BE2C (cell line): ENCODE measurements around the gene ATP6V0E1.

Source experiments
- DNase-seq: peaks from one replicate; pipeline ENCODE4 v3.0.0-alpha.2; 2020
- H3K27me3 ChIP-seq: fragments of 250-450 bp; sonication (Bioruptor Pico); 2 replicates; pipeline ENCODE4 v1.5.1; 2020; ENCODE audit warnings: mild to moderate bottlenecking
- H3K36me3 ChIP-seq: fragments of 250-450 bp; sonication (Bioruptor Pico); 2 replicates; pipeline ENCODE4 v1.5.1; 2020; ENCODE audit warnings: mild to moderate bottlenecking
- H3K4me1 ChIP-seq: fragments of 250-450 bp; sonication (Bioruptor Pico); 2 replicates; pipeline ENCODE4 v1.5.1; 2020
- H3K4me3 ChIP-seq: 2 replicates; pipeline ENCODE4 v1.5.1; 2011; ENCODE audit warnings: low read depth, low read length
- H3K9me3 ChIP-seq: fragments of 250-450 bp; sonication (Bioruptor Pico); 2 replicates; pipeline ENCODE4 v1.5.1; 2020
- CTCF ChIP-seq: IDR thresholded peaks from 2 replicates; pipeline ENCODE4 v1.5.1; 2012; ENCODE audit warnings: mild to moderate bottlenecking, low read depth, low read length

The ATP6V0E1 gene

GRCh38 chr5:172973127-172973916 is 10.2 kb upstream of the ATP6V0E1 start:
- H3K9me3 ChIP-seq, result no peaks in the 10 kb centered on the region
- DNase-seq, result no peak
- H3K4me3 ChIP-seq, result no peak overlapping the region
- H3K4me1 ChIP-seq, result no peaks in the 10 kb centered on the region
- peaks cover 5% of the 10 kb centered on the region; the same call in 1 of the 2 replicates for H3K27me3 ChIP-seq
- H3K36me3 ChIP-seq, result peaks cover 6% of the 10 kb centered on the region; the same call in 1 of the 2 replicates
- no peak for TF ChIP-seq CTCF

- no peak for TF ChIP-seq CTCF
- Histone ChIP-seq H3K4me1 (no peaks in the 10 kb centered on the region), H3K36me3 (peaks cover 4% of the 10 kb centered on the region; the same call in 1 of the 2 replicates), H3K4me3 (no peak overlapping the region), H3K9me3 (no peaks in the 10 kb centered on the region), H3K27me3 (peaks cover 5% of the 10 kb centered on the region; the same call in 1 of the 2 replicates)
- no peak for DNase-seq
Measured at GRCh38 chr5:172973931-172974330, 9.6 kb upstream of the ATP6V0E1 start.

- no peaks in the 10 kb centered on the region for H3K9me3 ChIP-seq
- no peaks in the 10 kb centered on the region for H3K4me1 ChIP-seq
- DNase-seq, result no peak
- H3K27me3 ChIP-seq, result peaks cover 5% of the 10 kb centered on the region; the same call in 1 of the 2 replicates
- H3K4me3 ChIP-seq, result no peak overlapping the region
- H3K36me3 ChIP-seq, result no peaks in the 10 kb centered on the region
- TF ChIP-seq CTCF, result no peak
Measured at GRCh38 chr5:172975289-172975688, 8.3 kb upstream of the ATP6V0E1 start.

GRCh38 chr5:172979778-172980177 is 3.8 kb upstream of the ATP6V0E1 start:
- Histone ChIP-seq H3K27me3 (peaks cover 5% of the 10 kb centered on the region; the same call in 1 of the 2 replicates), H3K36me3 (no peaks in the 10 kb centered on the region), H3K4me3 (no peak overlapping the region), H3K4me1 (no peaks in the 10 kb centered on the region), H3K9me3 (no peaks in the 10 kb centered on the region)
- TF ChIP-seq CTCF, result no peak
- DNase-seq, result no peak

- peaks cover 14% of the 10 kb centered on the region for H3K36me3 ChIP-seq
- no peak for TF ChIP-seq CTCF
- H3K4me3 ChIP-seq, result no peak overlapping the region
- no peaks in the 10 kb centered on the region for H3K9me3 ChIP-seq
- H3K4me1 ChIP-seq, result 0 out of 2 replicates have a peak, but pooled peaks cover 3% of the 10 kb centered on the region
- no peak for DNase-seq
- no peaks in the 10 kb centered on the region for H3K27me3 ChIP-seq
Measured at GRCh38 chr5:172981931-172982330, 1.6 kb upstream of the ATP6V0E1 start.

GRCh38 chr5:172984244-172984953 is 828 bp downstream of the ATP6V0E1 start:
- Histone ChIP-seq H3K36me3 (peaks cover 18% of the 10 kb centered on the region), H3K4me1 (0 out of 2 replicates have a peak, but pooled peaks cover 3% of the 10 kb centered on the region), H3K4me3 (peak overlapping the region; percentile 86), H3K9me3 (no peaks in the 10 kb centered on the region), H3K27me3 (no peaks in the 10 kb centered on the region)
- peak; percentile 68 for TF ChIP-seq CTCF
- DNase-seq, result peak; percentile 77
